ENCODE data around the gene BEND5.

The BEND5 gene

GRCh38 chr1:48693674-48694320, 82.9 kb downstream of the BEND5 start:
- H3K9me3 ChIP-seq (ENCODE audit: control insufficient read depth, insufficient read depth, low read depth, low read length) = no peaks in the 10 kb centered on the region

GRCh38 chr1:48693180-48693579, 83.5 kb downstream of the BEND5 start:
- H3K4me1 ChIP-seq (ENCODE audit: control insufficient read depth, insufficient read depth, low read length) = 0 out of 2 replicates have a peak, but pooled peaks cover 2% of the 10 kb centered on the region
- no peaks in the 10 kb centered on the region for H3K27me3 ChIP-seq (ENCODE audit: control insufficient read depth, insufficient read depth, low read length)
- H3K4me3 ChIP-seq (ENCODE audit: low read depth, low read length) = no peak overlapping the region
- H3K9me3 ChIP-seq (ENCODE audit: control insufficient read depth, insufficient read depth, low read depth, low read length) = no peaks in the 10 kb centered on the region
- no peak overlapping the region for H3K27ac ChIP-seq (ENCODE audit: low read depth, low read length)
- no peaks in the 10 kb centered on the region for H3K36me3 ChIP-seq (ENCODE audit: control insufficient read depth, insufficient read depth, low read length)
- no peak overlapping the region for H3K9ac ChIP-seq (ENCODE audit: low read length)

More at GRCh38 chr1:48693674-48694320, 82.9 kb downstream of the BEND5 start:
- 0 out of 2 replicates have a peak, but pooled peaks cover 2% of the 10 kb centered on the region for H3K4me1 ChIP-seq (ENCODE audit: control insufficient read depth, insufficient read depth, low read length)
- no peak overlapping the region for H3K4me3 ChIP-seq (ENCODE audit: low read depth, low read length)
- no peak overlapping the region for H3K9ac ChIP-seq (ENCODE audit: low read length)
- H3K27ac ChIP-seq (ENCODE audit: low read depth, low read length) = no peak overlapping the region
- no peaks in the 10 kb centered on the region for H3K27me3 ChIP-seq (ENCODE audit: control insufficient read depth, insufficient read depth, low read length)
- no peaks in the 10 kb centered on the region for H3K36me3 ChIP-seq (ENCODE audit: control insufficient read depth, insufficient read depth, low read length)

GRCh38 chr1:48692235-48692634, 84.5 kb downstream of the BEND5 start:
- Histone ChIP-seq H3K4me3 (ENCODE audit: low read depth, low read length) (no peak overlapping the region), H3K4me1 (ENCODE audit: control insufficient read depth, insufficient read depth, low read length) (peaks cover 7% of the 10 kb centered on the region; the same call in 1 of the 2 replicates), H3K27me3 (ENCODE audit: control insufficient read depth, insufficient read depth, low read length) (no peaks in the 10 kb centered on the region), H3K9me3 (ENCODE audit: control insufficient read depth, insufficient read depth, low read depth, low read length) (no peaks in the 10 kb centered on the region), H3K9ac (ENCODE audit: low read length) (no peak overlapping the region), H3K36me3 (ENCODE audit: control insufficient read depth, insufficient read depth, low read length) (no peaks in the 10 kb centered on the region), H3K27ac (ENCODE audit: low read depth, low read length) (no peak overlapping the region)

- no peak overlapping the region for H3K9ac ChIP-seq (ENCODE audit: low read length)
These were observed 85.2 kb downstream of the BEND5 start for GRCh38 chr1:48691429-48692001.

GRCh38 chr1:48688102-48688760, 88.5 kb downstream of the BEND5 start:
- Histone ChIP-seq H3K4me3 (ENCODE audit: low read depth, low read length) (no peak overlapping the region), H3K9ac (ENCODE audit: low read length) (no peak overlapping the region), H3K27ac (ENCODE audit: low read depth, low read length) (no peak overlapping the region), H3K9me3 (ENCODE audit: control insufficient read depth, insufficient read depth, low read depth, low read length) (no peaks in the 10 kb centered on the region), H3K4me1 (ENCODE audit: control insufficient read depth, insufficient read depth, low read length) (peaks cover 8% of the 10 kb centered on the region; the same call in 1 of the 2 replicates), H3K27me3 (ENCODE audit: control insufficient read depth, insufficient read depth, low read length) (no peaks in the 10 kb centered on the region), H3K36me3 (ENCODE audit: control insufficient read depth, insufficient read depth, low read length) (no peaks in the 10 kb centered on the region)

More at GRCh38 chr1:48691429-48692001, 85.2 kb downstream of the BEND5 start:
- no peaks in the 10 kb centered on the region for H3K9me3 ChIP-seq (ENCODE audit: control insufficient read depth, insufficient read depth, low read depth, low read length)
- H3K27ac ChIP-seq (ENCODE audit: low read depth, low read length) = no peak overlapping the region
- H3K4me3 ChIP-seq (ENCODE audit: low read depth, low read length) = no peak overlapping the region
- peaks cover 10% of the 10 kb centered on the region; the same call in 1 of the 2 replicates for H3K4me1 ChIP-seq (ENCODE audit: control insufficient read depth, insufficient read depth, low read length)
- H3K36me3 ChIP-seq (ENCODE audit: control insufficient read depth, insufficient read depth, low read length) = no peaks in the 10 kb centered on the region
- no peaks in the 10 kb centered on the region for H3K27me3 ChIP-seq (ENCODE audit: control insufficient read depth, insufficient read depth, low read length)

- no peaks in the 10 kb centered on the region for H3K36me3 ChIP-seq (ENCODE audit: control insufficient read depth, insufficient read depth, low read length)
- H3K4me1 ChIP-seq (ENCODE audit: control insufficient read depth, insufficient read depth, low read length) = peaks cover 8% of the 10 kb centered on the region; the same call in 1 of the 2 replicates
- H3K9ac ChIP-seq (ENCODE audit: low read length) = no peak overlapping the region
- H3K4me3 ChIP-seq (ENCODE audit: low read depth, low read length) = no peak overlapping the region
- H3K27ac ChIP-seq (ENCODE audit: low read depth, low read length) = no peak overlapping the region
- no peaks in the 10 kb centered on the region for H3K27me3 ChIP-seq (ENCODE audit: control insufficient read depth, insufficient read depth, low read length)
- H3K9me3 ChIP-seq (ENCODE audit: control insufficient read depth, insufficient read depth, low read depth, low read length) = no peaks in the 10 kb centered on the region
These were observed 89.2 kb downstream of the BEND5 start for GRCh38 chr1:48687282-48688045.

GRCh38 chr1:48686159-48686558, 90.5 kb downstream of the BEND5 start:
- Histone ChIP-seq H3K9me3 (ENCODE audit: control insufficient read depth, insufficient read depth, low read depth, low read length) (no peaks in the 10 kb centered on the region), H3K4me1 (ENCODE audit: control insufficient read depth, insufficient read depth, low read length) (peaks cover 15% of the 10 kb centered on the region; the same call in 1 of the 2 replicates), H3K4me3 (ENCODE audit: low read depth, low read length) (no peak overlapping the region), H3K27ac (ENCODE audit: low read depth, low read length) (no peak overlapping the region), H3K36me3 (ENCODE audit: control insufficient read depth, insufficient read depth, low read length) (no peaks in the 10 kb centered on the region), H3K9ac (ENCODE audit: low read length) (no peak overlapping the region), H3K27me3 (ENCODE audit: control insufficient read depth, insufficient read depth, low read length) (no peaks in the 10 kb centered on the region)

- H3K27ac ChIP-seq (ENCODE audit: low read depth, low read length) = no peak overlapping the region
- H3K4me3 ChIP-seq (ENCODE audit: low read depth, low read length) = no peak overlapping the region
- H3K9me3 ChIP-seq (ENCODE audit: control insufficient read depth, insufficient read depth, low read depth, low read length) = no peaks in the 10 kb centered on the region
These were observed 92.3 kb downstream of the BEND5 start for GRCh38 chr1:48684381-48684780.

GRCh38 chr1:48683839-48684238, 92.9 kb downstream of the BEND5 start:
- no peak overlapping the region for H3K27ac ChIP-seq (ENCODE audit: low read depth, low read length)
- no peak overlapping the region for H3K4me3 ChIP-seq (ENCODE audit: low read depth, low read length)
- H3K9ac ChIP-seq (ENCODE audit: low read length) = no peak overlapping the region
- no peaks in the 10 kb centered on the region for H3K9me3 ChIP-seq (ENCODE audit: control insufficient read depth, insufficient read depth, low read depth, low read length)
- no peaks in the 10 kb centered on the region for H3K27me3 ChIP-seq (ENCODE audit: control insufficient read depth, insufficient read depth, low read length)
- peaks cover 15% of the 10 kb centered on the region; the same call in 1 of the 2 replicates for H3K4me1 ChIP-seq (ENCODE audit: control insufficient read depth, insufficient read depth, low read length)
- H3K36me3 ChIP-seq (ENCODE audit: control insufficient read depth, insufficient read depth, low read length) = no peaks in the 10 kb centered on the region

More at GRCh38 chr1:48684381-48684780, 92.3 kb downstream of the BEND5 start:
- Histone ChIP-seq H3K9ac (ENCODE audit: low read length) (no peak overlapping the region), H3K36me3 (ENCODE audit: control insufficient read depth, insufficient read depth, low read length) (no peaks in the 10 kb centered on the region), H3K27me3 (ENCODE audit: control insufficient read depth, insufficient read depth, low read length) (no peaks in the 10 kb centered on the region), H3K4me1 (ENCODE audit: control insufficient read depth, insufficient read depth, low read length) (peaks cover 15% of the 10 kb centered on the region; the same call in 1 of the 2 replicates)

GRCh38 chr1:48681476-48682305, 95.0 kb downstream of the BEND5 start:
- Histone ChIP-seq H3K4me3 (ENCODE audit: low read depth, low read length) (no peak overlapping the region), H3K4me1 (ENCODE audit: control insufficient read depth, insufficient read depth, low read length) (peaks cover 7% of the 10 kb centered on the region; the same call in 1 of the 2 replicates), H3K9me3 (ENCODE audit: control insufficient read depth, insufficient read depth, low read depth, low read length) (no peaks in the 10 kb centered on the region), H3K27me3 (ENCODE audit: control insufficient read depth, insufficient read depth, low read length) (no peaks in the 10 kb centered on the region), H3K27ac (ENCODE audit: low read depth, low read length) (no peak overlapping the region), H3K36me3 (ENCODE audit: control insufficient read depth, insufficient read depth, low read length) (no peaks in the 10 kb centered on the region), H3K9ac (ENCODE audit: low read length) (no peak overlapping the region)

Data from HUES6 (cell line).